H9 (cell line): ENCODE results near the gene NPAS2. TPM values are rescaled to one million over a fixed set of nuclear protein-coding genes. Genes with fewer than 3 reads are reported as not detected.

Experiments used
- DNase-seq: peaks from one replicate; pipeline ENCODE4 v3.0.0-alpha.2; 2017
- H2AFZ ChIP-seq: one replicate; pipeline ENCODE4 v1.6.1; 2013; ENCODE audit warnings: mild to moderate bottlenecking, low read length, control low read depth, moderate library complexity
- H2AK5ac ChIP-seq: 2 replicates; pipeline ENCODE4 v1.6.1; 2013; ENCODE audit warnings: low read length, control low read depth, mixed read lengths; ENCODE audit not compliant: insufficient read length
- H2BK120ac ChIP-seq: one replicate; pipeline ENCODE4 v1.6.1; 2013; ENCODE audit warnings: low read depth, mild to moderate bottlenecking, low read length, control low read depth, inconsistent platforms; ENCODE audit not compliant: poor library complexity, severe bottlenecking
- H2BK12ac ChIP-seq: 2 replicates; pipeline ENCODE4 v1.6.1; 2013; ENCODE audit warnings: low read length, control low read depth, mixed read lengths, low read depth; ENCODE audit not compliant: insufficient read length
- H2BK15ac ChIP-seq: 2 replicates; pipeline ENCODE4 v1.6.1; 2013; ENCODE audit warnings: low read depth, low read length, control low read depth
- H2BK20ac ChIP-seq: one replicate; pipeline ENCODE4 v1.6.1; 2013; ENCODE audit warnings: low read depth, mild to moderate bottlenecking, low read length, control low read depth, inconsistent platforms; ENCODE audit not compliant: poor library complexity, severe bottlenecking
- H2BK5ac ChIP-seq: 2 replicates; pipeline ENCODE4 v1.6.1; 2013; ENCODE audit warnings: low read length, control low read depth, mixed read lengths; ENCODE audit not compliant: insufficient read length
- H3K14ac ChIP-seq: 2 replicates; pipeline ENCODE4 v1.6.1; 2013; ENCODE audit warnings: low read length, control low read depth; ENCODE audit not compliant: insufficient read depth
- H3K18ac ChIP-seq: 2 replicates; pipeline ENCODE4 v1.6.1; 2013; ENCODE audit warnings: low read depth, mild to moderate bottlenecking, mixed read lengths, low read length, control low read depth; ENCODE audit not compliant: insufficient read length
- H3K23ac ChIP-seq: 2 replicates; pipeline ENCODE4 v1.6.1; 2013; ENCODE audit warnings: low read length, control low read depth, mixed read lengths, low read depth; ENCODE audit not compliant: insufficient read length
- H3K23me2 ChIP-seq: 2 replicates; pipeline ENCODE4 v1.6.1; 2013; ENCODE audit warnings: low read depth, mild to moderate bottlenecking, mixed read lengths, low read length, control low read depth; ENCODE audit not compliant: insufficient read length, poor library complexity, severe bottlenecking
- H3K27ac ChIP-seq: 2 replicates; pipeline ENCODE4 v1.5.1; 2013; ENCODE audit warnings: low read length, control low read depth, mixed read lengths, low read depth; ENCODE audit not compliant: insufficient read length
- H3K27me3 ChIP-seq: 2 replicates; pipeline ENCODE4 v1.6.1; 2013; ENCODE audit warnings: low read length, control low read depth, inconsistent platforms; ENCODE audit not compliant: insufficient read depth
- H3K4ac ChIP-seq: 2 replicates; pipeline ENCODE4 v1.6.1; 2013; ENCODE audit warnings: low read depth, mild to moderate bottlenecking, control low read depth, inconsistent platforms, low read length, moderate library complexity
- H3K4me1 ChIP-seq: 2 replicates; pipeline ENCODE4 v1.6.1; 2013; ENCODE audit warnings: low read length, control low read depth, inconsistent platforms; ENCODE audit not compliant: insufficient read depth
- H3K4me2 ChIP-seq: 2 replicates; pipeline ENCODE4 v1.6.1; 2013; ENCODE audit warnings: low read length, control low read depth, mixed read lengths; ENCODE audit not compliant: insufficient read length, insufficient read depth
- H3K56ac ChIP-seq: 2 replicates; pipeline ENCODE4 v1.6.1; 2013; ENCODE audit warnings: low read depth, mild to moderate bottlenecking, mixed read lengths, low read length, control low read depth; ENCODE audit not compliant: insufficient read length
- H3K79me1 ChIP-seq: 2 replicates; pipeline ENCODE4 v1.6.1; 2013; ENCODE audit warnings: low read depth, mild to moderate bottlenecking, moderate library complexity, low read length, control low read depth, inconsistent platforms; ENCODE audit not compliant: insufficient read depth, poor library complexity, severe bottlenecking
- H3K79me2 ChIP-seq: 2 replicates; pipeline ENCODE4 v1.6.1; 2013; ENCODE audit warnings: low read length, control low read depth, inconsistent platforms; ENCODE audit not compliant: insufficient read depth
- H3K9ac ChIP-seq: 2 replicates; pipeline ENCODE4 v1.6.1; 2013; ENCODE audit warnings: low read length, control low read depth, mixed read lengths; ENCODE audit not compliant: insufficient read length; ENCODE audit errors: extremely low read depth
- H3K9me3 ChIP-seq: one replicate; pipeline ENCODE4 v1.6.1; 2013; ENCODE audit warnings: low read depth, low read length, inconsistent platforms; ENCODE audit not compliant: control insufficient read depth
- H3T11ph ChIP-seq: one replicate; pipeline ENCODE4 v1.6.1; 2013; ENCODE audit warnings: mild to moderate bottlenecking, low read length, control low read depth, inconsistent platforms
- H4K20me1 ChIP-seq: one replicate; pipeline ENCODE4 v1.6.1; 2013; ENCODE audit not compliant: control insufficient read depth, insufficient read length, insufficient read depth
- H4K5ac ChIP-seq: 2 replicates; pipeline ENCODE4 v1.6.1; 2013; ENCODE audit warnings: low read depth, mild to moderate bottlenecking, mixed read lengths, low read length, control low read depth; ENCODE audit not compliant: insufficient read length
- H4K8ac ChIP-seq: replicated peaks from 2 replicates; pipeline ENCODE4 v1.6.1; 2013; ENCODE audit warnings: low read length, control low read depth, mixed read lengths, low read depth; ENCODE audit not compliant: insufficient read length
- H4K91ac ChIP-seq: 2 replicates; pipeline ENCODE4 v1.6.1; 2013; ENCODE audit warnings: low read depth, mild to moderate bottlenecking, moderate library complexity, mixed read lengths, low read length, control low read depth; ENCODE audit not compliant: insufficient read length
- H3K27ac Mint-ChIP-seq, 3 experiments: 2 replicates in 2 of 3; 3 replicates in 1 of 3; pipeline ENCODE4 v1.8.0; 2020 to 2021; ENCODE audit warnings: mixed read lengths in 3 of 3, mild to moderate bottlenecking in 1 of 3, moderate library complexity in 1 of 3
- H3K27me3 Mint-ChIP-seq: 2 replicates; pipeline ENCODE4 v1.8.0; 2021; ENCODE audit warnings: low read depth, mild to moderate bottlenecking, moderate library complexity, mixed read lengths
- H3K36me3 Mint-ChIP-seq, 3 experiments: 2 replicates in 2 of 3; 3 replicates in 1 of 3; pipeline ENCODE4 v1.8.0; 2020 to 2021; ENCODE audit warnings: low read depth in 3 of 3, mixed read lengths in 3 of 3; ENCODE audit not compliant: insufficient read depth in 1 of 3
- H3K4me1 Mint-ChIP-seq, 2 experiments: 2 replicates each; pipeline ENCODE4 v1.8.0; 2020; ENCODE audit warnings: mixed read lengths in 2 of 2
- H3K4me3 Mint-ChIP-seq, 2 experiments: 2 replicates in 1 of 2; 3 replicates in 1 of 2; pipeline ENCODE4 v1.8.0; 2020 to 2021; ENCODE audit warnings: mild to moderate bottlenecking in 2 of 2, mixed read lengths in 2 of 2, moderate library complexity in 1 of 2
- H3K9me3 Mint-ChIP-seq, 2 experiments: 2 replicates in 1 of 2; 3 replicates in 1 of 2; pipeline ENCODE4 v1.8.0; 2020; ENCODE audit warnings: mild to moderate bottlenecking in 2 of 2, mixed read lengths in 2 of 2, moderate library complexity in 1 of 2
- WGBS: extraction: QIAGEN DNeasy Blood & Tissue Kit; methylation state at CpG from one replicate; pipeline ENCODE4 v1.1.7; 2013; ENCODE audit warnings: missing lambda C conversion rate, low lambda C conversion rate, mixed read lengths; ENCODE audit not compliant: insufficient read length; ENCODE audit errors: extremely low coverage; 5-methylcytosine and 5-hydroxymethylcytosine counted together
- total RNA-seq: library from RNA; stranded (reverse); gene quantifications from 2 replicates; pipeline ENCODE4 v1.2.1, GENCODE V29; 2021
- TF ChIP-seq, protein P1 (sequence below): fragments of 200-600 bp; sonication (generic); conservative IDR thresholded peaks from 3 replicates; pipeline ENCODE4 v1.8.0; 2021; ENCODE audit warnings: antibody characterized with exemption, mild to moderate bottlenecking

NPAS2 gene
- total RNA-seq, 1 experiment from 2014 or later, result 1.3 TPM

GRCh38 chr2:100821255-100821910, 1.4 kb downstream of the NPAS2 start:
- peaks cover 23% of the 10 kb centered on the region for H3K23me2 ChIP-seq
- no peak overlapping the region for H4K5ac ChIP-seq
- no peak overlapping the region for H3K56ac ChIP-seq
- no peak overlapping the region for H3K14ac ChIP-seq
- peak overlapping the region; percentile 86 for H3K4me2 ChIP-seq
- DNase-seq, result no peak
- no peak overlapping the region for H2AFZ ChIP-seq
- no peak overlapping the region for H2BK12ac ChIP-seq
- Mint-ChIP-seq H3K36me3 (no peaks in the 10 kb centered on the region), H3K27ac (no peak overlapping the region), H3K4me1 (peaks cover 11 to 35% of the 10 kb centered on the region in 2 experiments), H3K9me3 (no peaks in the 10 kb centered on the region; a peak in 1 of 5 replicates), H3K4me3 (peak overlapping the region; percentile 58 to 77), H3K27me3 (peaks cover 78% of the 10 kb centered on the region)
- H3K9me3 ChIP-seq, result no peaks in the 10 kb centered on the region
- no CpG with 5 or more reads among the region's 14 CpGs for WGBS
- no peak overlapping the region for H3K9ac ChIP-seq
- no peaks in the 10 kb centered on the region for H3K79me1 ChIP-seq
- no peak overlapping the region for H2BK120ac ChIP-seq
- H4K20me1 ChIP-seq, result no peaks in the 10 kb centered on the region
- no peak overlapping the region for H3K23ac ChIP-seq
- TF ChIP-seq, protein P1, sequence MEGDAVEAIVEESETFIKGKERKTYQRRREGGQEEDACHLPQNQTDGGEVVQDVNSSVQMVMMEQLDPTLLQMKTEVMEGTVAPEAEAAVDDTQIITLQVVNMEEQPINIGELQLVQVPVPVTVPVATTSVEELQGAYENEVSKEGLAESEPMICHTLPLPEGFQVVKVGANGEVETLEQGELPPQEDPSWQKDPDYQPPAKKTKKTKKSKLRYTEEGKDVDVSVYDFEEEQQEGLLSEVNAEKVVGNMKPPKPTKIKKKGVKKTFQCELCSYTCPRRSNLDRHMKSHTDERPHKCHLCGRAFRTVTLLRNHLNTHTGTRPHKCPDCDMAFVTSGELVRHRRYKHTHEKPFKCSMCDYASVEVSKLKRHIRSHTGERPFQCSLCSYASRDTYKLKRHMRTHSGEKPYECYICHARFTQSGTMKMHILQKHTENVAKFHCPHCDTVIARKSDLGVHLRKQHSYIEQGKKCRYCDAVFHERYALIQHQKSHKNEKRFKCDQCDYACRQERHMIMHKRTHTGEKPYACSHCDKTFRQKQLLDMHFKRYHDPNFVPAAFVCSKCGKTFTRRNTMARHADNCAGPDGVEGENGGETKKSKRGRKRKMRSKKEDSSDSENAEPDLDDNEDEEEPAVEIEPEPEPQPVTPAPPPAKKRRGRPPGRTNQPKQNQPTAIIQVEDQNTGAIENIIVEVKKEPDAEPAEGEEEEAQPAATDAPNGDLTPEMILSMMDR, result no peak
- no peak overlapping the region for H4K91ac ChIP-seq
- no peak overlapping the region for H2AK5ac ChIP-seq
- no peak overlapping the region for H3K4ac ChIP-seq
- H3K27ac ChIP-seq, result no peak overlapping the region
- no peak overlapping the region for H4K8ac ChIP-seq
- H2BK20ac ChIP-seq, result no peak overlapping the region
- no peak overlapping the region for H3T11ph ChIP-seq
- H2BK5ac ChIP-seq, result no peak overlapping the region
- H3K27me3 ChIP-seq, result peaks cover 28% of the 10 kb centered on the region
- H3K79me2 ChIP-seq, result no peaks in the 10 kb centered on the region
- H3K18ac ChIP-seq, result no peak overlapping the region
- H2BK15ac ChIP-seq, result no peak overlapping the region
- H3K4me1 ChIP-seq, result peaks cover 3% of the 10 kb centered on the region; the same call in 1 of the 2 replicates
